ENCODE results near the gene DCDC2C.

DNA sequence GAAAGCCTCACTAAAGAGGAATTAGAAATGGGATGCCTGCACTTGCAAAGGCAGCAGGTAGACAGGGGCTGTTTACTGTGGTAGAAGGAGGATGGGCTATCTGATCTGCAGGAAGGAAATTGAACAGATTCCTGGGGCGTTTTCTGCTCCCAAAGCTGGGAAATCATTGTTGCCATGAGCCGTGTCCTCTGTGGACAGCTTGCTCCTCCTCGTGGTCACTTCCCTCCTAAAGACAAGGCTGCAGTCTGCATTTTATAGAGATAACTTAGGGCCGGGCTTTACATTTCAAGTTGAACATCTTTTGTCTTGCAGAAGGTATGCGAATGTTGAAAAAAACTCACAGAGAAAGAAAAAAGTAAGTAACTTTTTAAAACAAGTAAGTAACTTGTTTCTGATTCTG is 50.9 kb downstream of the DCDC2C start:
- TF ChIP-seq, protein P1, sequence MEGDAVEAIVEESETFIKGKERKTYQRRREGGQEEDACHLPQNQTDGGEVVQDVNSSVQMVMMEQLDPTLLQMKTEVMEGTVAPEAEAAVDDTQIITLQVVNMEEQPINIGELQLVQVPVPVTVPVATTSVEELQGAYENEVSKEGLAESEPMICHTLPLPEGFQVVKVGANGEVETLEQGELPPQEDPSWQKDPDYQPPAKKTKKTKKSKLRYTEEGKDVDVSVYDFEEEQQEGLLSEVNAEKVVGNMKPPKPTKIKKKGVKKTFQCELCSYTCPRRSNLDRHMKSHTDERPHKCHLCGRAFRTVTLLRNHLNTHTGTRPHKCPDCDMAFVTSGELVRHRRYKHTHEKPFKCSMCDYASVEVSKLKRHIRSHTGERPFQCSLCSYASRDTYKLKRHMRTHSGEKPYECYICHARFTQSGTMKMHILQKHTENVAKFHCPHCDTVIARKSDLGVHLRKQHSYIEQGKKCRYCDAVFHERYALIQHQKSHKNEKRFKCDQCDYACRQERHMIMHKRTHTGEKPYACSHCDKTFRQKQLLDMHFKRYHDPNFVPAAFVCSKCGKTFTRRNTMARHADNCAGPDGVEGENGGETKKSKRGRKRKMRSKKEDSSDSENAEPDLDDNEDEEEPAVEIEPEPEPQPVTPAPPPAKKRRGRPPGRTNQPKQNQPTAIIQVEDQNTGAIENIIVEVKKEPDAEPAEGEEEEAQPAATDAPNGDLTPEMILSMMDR (IDR thresholded peaks at IDR 0.05) = no peak
- TF ChIP-seq POLR2A (IDR thresholded peaks at IDR 0.05) = no peak

Data from uterus (tissue), 2 donors.